ENCODE results near the gene CATSPER3. TPM values are rescaled to one million over a fixed set of nuclear protein-coding genes. Genes with fewer than 3 reads are reported as not detected.

The CATSPER3 gene
- total RNA-seq, 1 experiment from 2014 or later: 0.90 TPM

DNA sequence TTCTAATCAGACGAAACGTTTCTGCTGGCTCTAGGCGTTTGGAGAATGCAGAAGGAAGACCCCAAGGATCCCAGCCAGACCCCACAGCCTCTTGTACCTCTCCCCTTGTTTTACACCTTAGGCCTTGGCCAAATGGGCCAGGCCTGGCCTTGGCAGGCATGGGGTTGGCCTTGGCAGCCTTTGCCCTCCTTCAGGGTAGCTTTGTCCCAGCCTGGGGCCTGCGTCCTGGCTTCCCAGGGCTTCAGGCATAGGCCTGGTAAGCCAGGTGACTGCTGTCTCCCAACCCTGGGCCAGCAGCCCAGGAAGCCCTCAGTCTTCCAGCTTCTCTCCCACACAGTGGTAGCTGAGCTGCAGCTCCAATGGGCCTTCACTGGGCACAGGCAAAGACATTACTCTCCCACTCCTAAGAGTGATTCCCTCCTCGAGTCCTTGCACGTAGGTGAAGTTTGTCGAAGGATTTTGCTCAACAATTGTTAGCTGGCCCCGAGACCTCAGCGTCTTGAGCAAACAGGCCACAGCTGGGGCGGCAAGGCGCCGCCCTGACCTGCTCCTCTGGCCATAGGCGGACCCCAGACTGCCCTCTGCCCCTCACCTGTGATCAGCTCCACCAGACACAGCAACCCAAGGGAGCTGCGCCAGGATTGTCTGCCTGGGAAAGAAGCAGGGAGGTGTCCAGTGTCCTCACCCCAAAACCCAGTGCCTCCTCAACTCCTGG is 67.4 kb downstream of the CATSPER3 start:
- H3K4me3 ChIP-seq (ENCODE audit: low read depth, low read length, poor library complexity, severe bottlenecking): no peak overlapping the region
- TF ChIP-seq EZH2 (IDR thresholded peaks at IDR 0.05; ENCODE audit: borderline replicate concordance, low read depth, low read length, poor library complexity, severe bottlenecking): no peak
- TF ChIP-seq, protein P1, sequence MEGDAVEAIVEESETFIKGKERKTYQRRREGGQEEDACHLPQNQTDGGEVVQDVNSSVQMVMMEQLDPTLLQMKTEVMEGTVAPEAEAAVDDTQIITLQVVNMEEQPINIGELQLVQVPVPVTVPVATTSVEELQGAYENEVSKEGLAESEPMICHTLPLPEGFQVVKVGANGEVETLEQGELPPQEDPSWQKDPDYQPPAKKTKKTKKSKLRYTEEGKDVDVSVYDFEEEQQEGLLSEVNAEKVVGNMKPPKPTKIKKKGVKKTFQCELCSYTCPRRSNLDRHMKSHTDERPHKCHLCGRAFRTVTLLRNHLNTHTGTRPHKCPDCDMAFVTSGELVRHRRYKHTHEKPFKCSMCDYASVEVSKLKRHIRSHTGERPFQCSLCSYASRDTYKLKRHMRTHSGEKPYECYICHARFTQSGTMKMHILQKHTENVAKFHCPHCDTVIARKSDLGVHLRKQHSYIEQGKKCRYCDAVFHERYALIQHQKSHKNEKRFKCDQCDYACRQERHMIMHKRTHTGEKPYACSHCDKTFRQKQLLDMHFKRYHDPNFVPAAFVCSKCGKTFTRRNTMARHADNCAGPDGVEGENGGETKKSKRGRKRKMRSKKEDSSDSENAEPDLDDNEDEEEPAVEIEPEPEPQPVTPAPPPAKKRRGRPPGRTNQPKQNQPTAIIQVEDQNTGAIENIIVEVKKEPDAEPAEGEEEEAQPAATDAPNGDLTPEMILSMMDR (conservative IDR thresholded peaks at IDR 0.05; ENCODE audit: low read depth, low read length): no peak
- H3K27ac ChIP-seq (ENCODE audit: low read depth, low read length, poor library complexity, severe bottlenecking): no peak overlapping the region
- intact Hi-C loops (cut with micrococcal nuclease; ENCODE audit: unreplicated experiment): loop anchor here (5.0 kb wide), 1 partner anchor 277 kb away; no protein-coding TSS in a partner anchor
- H3K27me3 ChIP-seq (replicated peaks; ENCODE audit: insufficient read depth, low read depth, low read length, poor library complexity): peaks cover 70% of the 10 kb centered on the region
- CTCF ChIA-PET: interaction anchor here (0.5 kb wide), 1 partner anchor 507 kb away, joined by 4 read pairs; no protein-coding TSS in a partner anchor
- no peaks in the 10 kb centered on the region for H3K36me3 ChIP-seq (ENCODE audit: insufficient read depth, low read length, poor library complexity, severe bottlenecking)
- DNase-seq (ENCODE audit: low spot score): no peak
- POLR2A ChIA-PET (ENCODE audit: low non-redundant PET): no interaction called here
- no peaks in the 10 kb centered on the region for H3K9me3 ChIP-seq (ENCODE audit: low read depth, low read length, poor library complexity, severe bottlenecking)
- H3K4me1 ChIP-seq (ENCODE audit: insufficient read depth, low read length, poor library complexity, severe bottlenecking): peaks cover 4% of the 10 kb centered on the region
- no TSS peak for BruUV-seq (replicated peaks)

DNA sequence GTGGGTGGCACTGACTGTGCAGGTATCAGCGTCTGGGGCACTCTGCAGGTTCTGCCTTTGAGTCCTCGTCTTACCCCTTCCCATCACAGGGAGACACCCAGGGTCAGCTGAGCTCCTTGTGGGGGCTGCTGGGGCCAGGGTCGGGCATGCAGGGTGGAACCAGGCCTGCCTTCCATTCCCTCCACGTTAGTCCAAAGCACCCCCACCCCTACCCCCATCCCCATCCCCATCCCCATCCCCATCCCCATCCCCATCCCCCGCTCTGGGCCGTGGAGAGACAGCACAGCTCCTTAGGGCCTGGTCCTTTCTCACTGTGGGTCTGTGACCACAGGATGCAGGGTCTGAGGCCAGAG is 67.9 kb downstream of the CATSPER3 start:
- no peaks in the 10 kb centered on the region for H3K9me3 ChIP-seq (ENCODE audit: low read depth, low read length, poor library complexity, severe bottlenecking)
- no TSS peak for BruUV-seq (replicated peaks)
- DNase-seq (ENCODE audit: low spot score): no peak
- POLR2A ChIA-PET (ENCODE audit: low non-redundant PET): no interaction called here
- H3K27ac ChIP-seq (ENCODE audit: low read depth, low read length, poor library complexity, severe bottlenecking): no peak overlapping the region
- TF ChIP-seq, protein P1 (conservative IDR thresholded peaks at IDR 0.05; ENCODE audit: low read depth, low read length): no peak
- no peak for TF ChIP-seq EZH2 (IDR thresholded peaks at IDR 0.05; ENCODE audit: borderline replicate concordance, low read depth, low read length, poor library complexity, severe bottlenecking)
- H3K4me3 ChIP-seq (ENCODE audit: low read depth, low read length, poor library complexity, severe bottlenecking): no peak overlapping the region
- peaks cover 4% of the 10 kb centered on the region for H3K4me1 ChIP-seq (ENCODE audit: insufficient read depth, low read length, poor library complexity, severe bottlenecking)
- H3K27me3 ChIP-seq (replicated peaks; ENCODE audit: insufficient read depth, low read depth, low read length, poor library complexity): peaks cover 70% of the 10 kb centered on the region
- H3K36me3 ChIP-seq (ENCODE audit: insufficient read depth, low read length, poor library complexity, severe bottlenecking): no peaks in the 10 kb centered on the region
- CTCF ChIA-PET: interaction anchor here (0.5 kb wide), 1 partner anchor 508 kb away, joined by 4 read pairs; no protein-coding TSS in a partner anchor
- intact Hi-C loops (cut with micrococcal nuclease; ENCODE audit: unreplicated experiment): no loop called here

DNA sequence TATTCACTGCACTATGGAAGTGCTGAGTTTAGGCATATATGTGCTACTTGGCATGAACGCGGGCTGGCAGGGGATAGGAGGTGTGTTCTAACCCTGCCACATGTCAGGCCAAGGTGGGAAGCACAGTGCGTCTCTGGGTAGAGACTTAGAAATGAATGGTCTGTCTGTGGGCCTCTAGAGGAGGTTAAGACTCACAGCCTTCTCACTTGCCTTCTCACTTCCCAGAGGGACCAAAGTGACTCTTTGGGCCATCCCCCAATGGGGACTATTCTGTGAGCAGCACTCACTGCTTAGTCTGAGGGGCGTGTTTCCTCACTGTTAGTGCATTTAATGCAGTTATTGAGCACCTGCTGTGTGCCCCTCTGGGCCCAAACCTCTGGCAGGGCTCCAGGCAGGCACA is 68.7 kb downstream of the CATSPER3 start:
- Histone ChIP-seq H3K36me3 (ENCODE audit: insufficient read depth, low read length, poor library complexity, severe bottlenecking) (no peaks in the 10 kb centered on the region), H3K4me3 (ENCODE audit: low read depth, low read length, poor library complexity, severe bottlenecking) (no peak overlapping the region), H3K27me3 (replicated peaks; ENCODE audit: insufficient read depth, low read depth, low read length, poor library complexity) (peaks cover 70% of the 10 kb centered on the region), H3K9me3 (ENCODE audit: low read depth, low read length, poor library complexity, severe bottlenecking) (no peaks in the 10 kb centered on the region), H3K27ac (ENCODE audit: low read depth, low read length, poor library complexity, severe bottlenecking) (no peak overlapping the region), H3K4me1 (ENCODE audit: insufficient read depth, low read length, poor library complexity, severe bottlenecking) (peaks cover 4% of the 10 kb centered on the region)
- intact Hi-C loops (cut with micrococcal nuclease; ENCODE audit: unreplicated experiment): no loop called here
- ChIA-PET CTCF (no interaction called here), POLR2A (ENCODE audit: low non-redundant PET) (no interaction called here)
- TF ChIP-seq, protein P1 (conservative IDR thresholded peaks at IDR 0.05; ENCODE audit: low read depth, low read length): no peak
- no peak for TF ChIP-seq EZH2 (IDR thresholded peaks at IDR 0.05; ENCODE audit: borderline replicate concordance, low read depth, low read length, poor library complexity, severe bottlenecking)
- no peak for DNase-seq (ENCODE audit: low spot score)
- BruUV-seq (replicated peaks): no TSS peak

Measured in A673 (cell line).